ENCODE measurements around the gene GRIN2C. TPM values are rescaled to one million over a fixed set of nuclear protein-coding genes. Genes with fewer than 3 reads are reported as not detected.

The GRIN2C gene
- total RNA-seq, 4 donors from 2014 or later = 0.17 to 0.38 (median 0.27) TPM

DNA sequence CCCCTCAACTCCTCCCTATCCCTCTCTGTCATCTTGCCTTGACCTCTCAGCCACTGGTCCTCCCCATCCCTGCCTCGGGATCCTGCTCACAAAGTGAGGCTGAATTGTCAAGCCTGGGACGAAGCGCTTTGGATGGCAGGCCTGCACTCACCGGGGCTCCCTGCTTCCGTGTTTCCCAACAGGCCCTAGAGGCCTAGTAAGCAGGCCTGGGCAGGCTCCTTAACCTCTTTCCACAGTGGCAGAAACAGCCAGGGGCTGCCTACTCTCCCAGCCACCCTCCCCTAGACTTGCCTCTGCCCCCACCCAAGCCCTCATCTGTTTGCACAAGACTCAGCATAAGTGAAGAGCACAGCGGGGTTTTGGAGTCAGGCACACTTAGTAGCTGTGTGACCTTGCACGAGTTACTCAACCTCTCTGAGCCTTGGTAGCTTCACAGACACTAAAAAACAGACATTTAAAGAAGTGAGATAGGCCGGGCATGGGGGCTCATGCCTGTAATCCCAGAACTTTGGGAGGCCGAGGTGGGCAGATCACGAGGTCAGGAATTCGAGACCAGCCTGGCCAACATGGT is 38.8 kb upstream of the GRIN2C start:
- TF ChIP-seq, protein P1, sequence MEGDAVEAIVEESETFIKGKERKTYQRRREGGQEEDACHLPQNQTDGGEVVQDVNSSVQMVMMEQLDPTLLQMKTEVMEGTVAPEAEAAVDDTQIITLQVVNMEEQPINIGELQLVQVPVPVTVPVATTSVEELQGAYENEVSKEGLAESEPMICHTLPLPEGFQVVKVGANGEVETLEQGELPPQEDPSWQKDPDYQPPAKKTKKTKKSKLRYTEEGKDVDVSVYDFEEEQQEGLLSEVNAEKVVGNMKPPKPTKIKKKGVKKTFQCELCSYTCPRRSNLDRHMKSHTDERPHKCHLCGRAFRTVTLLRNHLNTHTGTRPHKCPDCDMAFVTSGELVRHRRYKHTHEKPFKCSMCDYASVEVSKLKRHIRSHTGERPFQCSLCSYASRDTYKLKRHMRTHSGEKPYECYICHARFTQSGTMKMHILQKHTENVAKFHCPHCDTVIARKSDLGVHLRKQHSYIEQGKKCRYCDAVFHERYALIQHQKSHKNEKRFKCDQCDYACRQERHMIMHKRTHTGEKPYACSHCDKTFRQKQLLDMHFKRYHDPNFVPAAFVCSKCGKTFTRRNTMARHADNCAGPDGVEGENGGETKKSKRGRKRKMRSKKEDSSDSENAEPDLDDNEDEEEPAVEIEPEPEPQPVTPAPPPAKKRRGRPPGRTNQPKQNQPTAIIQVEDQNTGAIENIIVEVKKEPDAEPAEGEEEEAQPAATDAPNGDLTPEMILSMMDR (IDR thresholded peaks at IDR 0.05; ENCODE audit: low read depth) = no peak

DNA sequence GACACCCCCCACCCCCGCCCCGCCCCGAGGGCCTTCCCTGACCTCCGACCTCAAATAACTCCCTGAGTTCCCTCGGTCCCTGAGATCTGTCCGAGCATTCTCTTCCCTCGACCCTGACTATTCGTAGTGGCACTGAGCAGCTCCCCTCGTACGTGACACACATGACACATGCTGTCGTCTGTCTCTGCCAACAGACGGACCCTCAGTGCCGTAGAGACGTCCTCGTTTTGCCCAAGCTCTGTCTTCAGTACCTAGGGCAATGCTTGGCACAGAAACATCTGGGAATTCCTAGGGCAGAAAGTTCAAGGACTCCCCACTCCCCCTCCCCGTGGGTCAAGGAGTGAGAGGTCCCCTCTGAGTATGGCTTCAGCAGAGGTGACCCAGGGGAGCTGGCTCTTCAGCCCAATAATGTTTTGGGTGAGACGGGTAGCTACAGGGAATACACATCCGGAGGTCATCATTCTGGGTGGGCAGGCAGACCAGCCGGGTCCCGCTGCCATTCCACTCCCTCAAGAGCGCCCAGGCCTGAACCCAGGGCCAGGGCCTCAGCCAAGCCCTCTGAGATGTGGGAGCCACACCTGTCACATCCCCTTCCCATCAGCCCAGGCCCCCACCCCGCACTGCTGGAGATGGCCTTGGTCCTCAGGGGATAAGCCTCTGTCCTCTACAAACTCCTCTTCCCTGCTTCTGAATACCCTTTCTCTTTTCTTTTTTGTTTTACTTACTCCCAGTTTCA is 34.4 kb upstream of the GRIN2C start:
- TF ChIP-seq, protein P1 (IDR thresholded peaks at IDR 0.05; ENCODE audit: low read depth) = no peak

DNA sequence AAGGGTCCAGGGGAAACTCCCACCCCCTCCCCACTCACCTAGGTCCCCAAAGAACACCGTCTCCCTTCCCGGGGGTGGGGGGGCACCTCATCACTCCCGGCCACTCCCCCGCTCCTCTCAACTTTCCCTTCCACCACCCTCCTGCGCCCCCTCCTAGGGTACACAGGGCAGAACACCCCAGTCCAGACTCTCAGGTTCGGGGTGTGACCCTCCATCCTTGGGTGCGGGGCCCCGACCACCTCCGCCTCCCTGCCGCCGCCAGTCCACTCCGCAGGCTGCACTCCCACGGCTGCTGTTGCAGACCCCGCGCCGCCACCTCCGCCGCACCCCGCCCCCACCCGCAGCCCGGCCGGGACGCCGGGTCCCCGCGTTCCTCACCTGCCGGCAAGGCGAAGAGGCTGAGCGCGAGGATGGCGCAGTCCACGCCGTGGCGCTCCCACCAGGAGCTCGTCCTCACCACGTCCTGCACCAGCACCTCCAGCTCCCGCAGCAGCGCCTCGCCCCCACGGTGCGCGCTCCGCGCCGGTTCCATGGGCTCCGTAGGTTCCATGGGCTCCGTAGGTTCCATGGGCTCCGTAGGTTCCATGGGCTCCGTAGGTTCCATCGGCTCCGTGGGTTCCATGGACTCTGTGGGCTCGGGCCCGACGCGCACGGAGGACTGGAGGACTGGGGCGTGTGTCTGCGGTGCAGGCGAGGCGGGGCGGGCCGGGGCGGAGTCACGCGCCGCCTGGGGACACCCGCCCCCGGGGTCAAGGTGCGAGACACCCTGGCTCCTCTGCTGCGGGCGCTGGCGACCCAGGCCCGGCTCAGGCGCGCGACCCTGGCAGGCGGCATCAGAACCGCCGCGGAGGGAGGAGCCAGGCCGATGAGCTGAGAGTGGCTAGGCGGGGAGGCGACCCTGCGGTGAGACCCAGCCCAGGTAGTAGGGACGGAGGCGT is 33.6 kb upstream of the GRIN2C start, which contains the start of gene FADS6:
FADS6 (minus strand) TSS at position 660 of the 938 bp plus-strand sequence; CDS start at position 622, 38 bp downstream.
- TF ChIP-seq, protein P1 (IDR thresholded peaks at IDR 0.05; ENCODE audit: low read depth) = no peak

DNA sequence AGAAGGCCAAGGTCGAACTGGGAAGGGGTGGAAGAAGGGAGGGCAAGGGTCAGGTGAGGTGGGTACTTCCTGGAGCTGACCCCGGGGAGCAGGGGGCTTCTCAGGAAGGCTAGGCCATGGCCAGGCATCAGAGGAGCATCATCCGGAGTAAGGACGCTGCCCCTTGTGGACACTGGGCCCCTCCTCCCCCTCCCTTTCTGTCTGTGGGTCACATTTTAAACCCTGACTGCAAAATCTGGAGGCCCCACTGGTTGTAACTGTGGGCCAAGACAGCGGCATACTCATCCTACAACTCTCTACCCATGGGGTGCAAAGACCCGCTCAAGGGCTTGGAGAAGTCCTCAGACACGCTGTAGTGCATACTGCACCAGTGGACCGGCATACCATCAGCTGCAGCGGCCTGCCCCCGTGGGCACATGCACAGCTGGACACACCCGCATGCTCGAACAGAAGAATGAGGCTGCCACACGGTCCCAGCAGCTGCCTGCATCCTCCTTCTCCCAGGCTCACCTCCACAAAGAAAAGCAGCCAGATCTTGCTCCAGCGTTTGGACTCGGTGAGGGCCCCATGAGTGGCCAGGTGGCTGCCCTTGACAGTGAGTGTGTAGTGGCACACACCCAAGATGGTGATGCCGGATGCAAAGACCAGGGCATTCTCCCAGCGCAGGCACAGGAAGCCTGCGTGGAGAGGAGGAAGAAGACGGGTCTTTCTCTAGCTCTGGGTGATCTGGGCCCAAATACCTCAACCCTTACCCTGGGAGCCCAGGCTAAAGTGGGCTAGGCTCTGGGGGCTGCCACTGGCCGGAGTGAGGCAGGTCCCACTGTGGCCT is 32.5 kb upstream of the GRIN2C start:
- TF ChIP-seq, protein P1 (IDR thresholded peaks at IDR 0.05; ENCODE audit: low read depth) = no peak

DNA sequence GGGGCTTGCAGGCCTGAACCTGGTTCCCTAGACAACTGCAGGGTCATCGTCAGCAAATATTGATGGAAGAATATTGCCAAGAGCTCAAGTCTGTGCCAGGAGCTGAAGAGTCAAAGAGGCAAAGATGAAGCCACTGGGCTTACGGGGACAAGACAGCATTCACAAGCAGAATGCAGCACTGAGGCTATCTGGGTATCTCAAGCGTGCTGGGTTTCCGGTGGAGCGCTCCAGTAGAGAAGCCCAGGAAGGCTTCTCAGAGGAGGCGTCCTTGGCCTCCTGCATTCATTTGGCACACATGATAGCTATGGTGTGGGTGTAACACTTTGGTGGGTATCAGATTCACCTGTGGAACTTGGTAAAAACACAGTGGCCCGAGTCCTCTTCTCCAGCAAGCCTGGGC is 30.9 kb upstream of the GRIN2C start:
- TF ChIP-seq, protein P1 (IDR thresholded peaks at IDR 0.05; ENCODE audit: low read depth) = no peak

DNA sequence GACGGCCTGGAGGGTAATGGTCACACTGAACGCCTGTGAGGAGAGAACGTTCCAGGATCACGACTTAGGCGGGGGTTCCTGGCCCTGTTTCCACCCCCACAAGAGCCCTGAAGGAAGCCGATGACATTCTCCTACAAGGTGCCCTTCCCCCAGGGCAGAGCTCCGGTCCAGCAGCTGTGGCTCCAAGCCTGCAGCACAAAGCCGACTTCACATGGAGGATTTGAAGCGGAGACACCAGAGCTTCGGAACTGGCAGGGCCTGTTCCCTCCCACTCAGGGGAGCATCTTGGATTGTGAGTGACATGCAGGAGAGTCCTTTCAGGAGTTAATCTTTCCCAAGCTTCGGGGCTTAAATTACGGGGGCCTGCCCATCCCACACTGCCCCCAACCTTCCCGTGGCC is 28.8 kb upstream of the GRIN2C start:
- TF ChIP-seq, protein P1 (IDR thresholded peaks at IDR 0.05; ENCODE audit: low read depth) = no peak

All from subcutaneous adipose tissue (tissue), 4 donors.